ENCODE measurements around the gene STARD3.
"Not testable (repeated sequence)": the region's sequence is repeated elsewhere in the genome, so short reads cannot be mapped to it uniquely, and the experiment has no call there.

The STARD3 gene

GRCh38 chr17:39706921-39707337, 70.0 kb downstream of the STARD3 start:
- no peaks in the 10 kb centered on the region for H3K36me3 ChIP-seq (ENCODE audit: control insufficient read depth in 4 of 4, insufficient read depth in 4 of 4, low read length in 3 of 4)
- H3K27me3 ChIP-seq (replicated peaks in 2 of 5; ENCODE audit: control insufficient read depth in 4 of 5, insufficient read depth in 5 of 5, low read length in 4 of 5) = peaks cover 0 to 7% (median 2%) of the 10 kb centered on the region in 5 experiments
- no peak for DNase-seq
- ChIA-PET CTCF (no interaction called here), POLR2A (no interaction called here)
- 79% methylated on average over 6 of the region's 7 CpGs for WGBS (ENCODE audit: insufficient coverage)
- H3K9me3 ChIP-seq (ENCODE audit: control extremely low read depth in 1 of 5, control insufficient read depth in 4 of 5, insufficient read depth in 2 of 5, low read depth in 1 of 5, low read length in 4 of 5) = no peaks in the 10 kb centered on the region
- no peak overlapping the region for H3K4me3 ChIP-seq (ENCODE audit: control insufficient read depth in 1 of 7, extremely low read depth in 1 of 7, insufficient read depth in 4 of 7, low read depth in 2 of 7, low read length in 6 of 7)
- peaks cover 0 to 5% (median 0%) of the 10 kb centered on the region in 4 experiments for H3K4me1 ChIP-seq (ENCODE audit: control extremely low read depth in 1 of 4, control insufficient read depth in 4 of 4, insufficient read depth in 4 of 4, low read length in 3 of 4)
- H3K27ac ChIP-seq (ENCODE audit: insufficient read depth in 1 of 2, low read depth in 1 of 2, low read length in 2 of 2, poor library complexity in 1 of 2, severe bottlenecking in 2 of 2) = no peak overlapping the region

GRCh38 chr17:39709319-39709997, 72.5 kb downstream of the STARD3 start:
- Histone ChIP-seq H3K27ac (ENCODE audit: insufficient read depth in 1 of 2, low read depth in 1 of 2, low read length in 2 of 2, poor library complexity in 1 of 2, severe bottlenecking in 2 of 2) (no peak overlapping the region), H3K4me3 (ENCODE audit: control insufficient read depth in 1 of 7, extremely low read depth in 1 of 7, insufficient read depth in 4 of 7, low read depth in 2 of 7, low read length in 6 of 7) (no peak overlapping the region), H3K4me1 (ENCODE audit: control extremely low read depth in 1 of 4, control insufficient read depth in 4 of 4, insufficient read depth in 4 of 4, low read length in 3 of 4) (peaks cover 0 to 5% (median 0%) of the 10 kb centered on the region in 4 experiments), H3K27me3 (replicated peaks in 2 of 5; ENCODE audit: control insufficient read depth in 4 of 5, insufficient read depth in 5 of 5, low read length in 4 of 5) (no peaks in the 10 kb centered on the region), H3K9me3 (ENCODE audit: control extremely low read depth in 1 of 5, control insufficient read depth in 4 of 5, insufficient read depth in 2 of 5, low read depth in 1 of 5, low read length in 4 of 5) (no peaks in the 10 kb centered on the region), H3K36me3 (ENCODE audit: control insufficient read depth in 4 of 4, insufficient read depth in 4 of 4, low read length in 3 of 4) (no peaks in the 10 kb centered on the region)
- ChIA-PET POLR2A (no interaction called here), CTCF (interaction anchor here (0.9 kb wide), 1 partner anchor 87 kb away, joined by 4 read pairs; no protein-coding TSS in a partner anchor)
- no peak for DNase-seq
- WGBS (ENCODE audit: insufficient coverage) = 94% methylated on average over 9 of the region's 14 CpGs

DNA sequence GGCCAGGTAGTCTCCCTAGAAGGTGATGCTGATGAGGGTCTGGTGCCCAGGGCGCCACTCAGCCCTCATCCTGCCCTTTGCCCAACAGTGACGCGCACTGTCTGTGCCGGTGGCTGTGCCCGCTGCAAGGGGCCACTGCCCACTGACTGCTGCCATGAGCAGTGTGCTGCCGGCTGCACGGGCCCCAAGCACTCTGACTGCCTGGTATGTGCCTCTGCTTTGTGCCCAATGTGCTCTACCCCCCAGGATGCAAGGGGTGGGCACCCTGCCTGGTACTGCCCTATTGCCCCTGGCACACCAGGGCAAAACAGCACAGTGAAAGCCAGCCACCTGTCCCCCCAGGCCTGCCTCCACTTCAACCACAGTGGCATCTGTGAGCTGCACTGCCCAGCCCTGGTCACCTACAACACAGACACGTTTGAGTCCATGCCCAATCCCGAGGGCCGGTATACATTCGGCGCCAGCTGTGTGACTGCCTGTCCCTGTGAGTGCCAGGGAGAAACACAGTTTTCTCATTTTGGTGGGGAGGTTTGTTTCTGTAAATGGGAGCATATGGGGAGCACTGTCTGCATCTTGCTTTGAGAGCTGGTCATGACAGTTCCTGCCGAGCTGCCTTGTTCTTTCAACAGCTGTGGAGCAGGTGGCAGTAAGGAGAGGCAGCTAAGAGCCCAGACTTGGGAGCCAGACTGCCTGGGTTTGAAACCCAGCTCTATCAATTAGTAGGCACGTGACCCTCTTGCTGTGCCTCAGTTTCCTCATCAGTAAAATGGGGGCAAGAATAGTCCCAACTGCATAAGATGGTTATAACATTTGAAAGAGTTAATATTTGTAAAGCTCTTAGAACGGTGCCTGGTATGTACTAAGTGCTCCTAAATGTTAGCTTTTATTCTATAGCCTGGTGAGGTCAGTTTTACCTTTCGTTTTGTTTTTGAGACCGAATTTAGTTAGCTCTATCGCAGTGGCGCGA, 73.3 kb downstream of the STARD3 start:
- no peak overlapping the region for H3K4me3 ChIP-seq (ENCODE audit: control insufficient read depth in 1 of 7, extremely low read depth in 1 of 7, insufficient read depth in 4 of 7, low read depth in 2 of 7, low read length in 6 of 7)
- WGBS (ENCODE audit: insufficient coverage) = 97% methylated on average over 19 of the region's 20 CpGs

GRCh38 chr17:39711071-39711470, 74.1 kb downstream of the STARD3 start:
- H3K4me3 ChIP-seq (ENCODE audit: control insufficient read depth in 1 of 7, extremely low read depth in 1 of 7, insufficient read depth in 4 of 7, low read depth in 2 of 7, low read length in 6 of 7); H3K27me3 ChIP-seq (replicated peaks in 2 of 5; ENCODE audit: control insufficient read depth in 4 of 5, insufficient read depth in 5 of 5, low read length in 4 of 5); DNase-seq; H3K27ac ChIP-seq (ENCODE audit: insufficient read depth in 1 of 2, low read depth in 1 of 2, low read length in 2 of 2, poor library complexity in 1 of 2, severe bottlenecking in 2 of 2); H3K4me1 ChIP-seq (ENCODE audit: control extremely low read depth in 1 of 4, control insufficient read depth in 4 of 4, insufficient read depth in 4 of 4, low read length in 3 of 4); H3K36me3 ChIP-seq (ENCODE audit: control insufficient read depth in 4 of 4, insufficient read depth in 4 of 4, low read length in 3 of 4); H3K9me3 ChIP-seq (ENCODE audit: control extremely low read depth in 1 of 5, control insufficient read depth in 4 of 5, insufficient read depth in 2 of 5, low read depth in 1 of 5, low read length in 4 of 5): not testable (repeated sequence)
- CTCF ChIA-PET = interaction anchor here (0.8 to 1.1 kb wide), 2 partner anchors 9 to 19 kb away, joined by 3 to 4 read pairs; partner anchors contain the start of gene MIEN1
- POLR2A ChIA-PET = interaction anchor here (0.6 kb wide), 1 partner anchor 26 kb away, joined by 5 read pairs; no protein-coding TSS in a partner anchor
- over 99% methylated on average over 10 of the region's 11 CpGs for WGBS (ENCODE audit: insufficient coverage)

More for the DNA sequence above, 73.3 kb downstream of the STARD3 start:
- ChIA-PET POLR2A (interaction anchor here (0.6 kb wide), 1 partner anchor 27 kb away, joined by 5 read pairs; no protein-coding TSS in a partner anchor), CTCF (interaction anchor here (0.8 to 1.1 kb wide), 2 partner anchors 10 to 20 kb away, joined by 3 to 4 read pairs; partner anchors contain the start of gene MIEN1)
- Histone ChIP-seq H3K27ac (ENCODE audit: insufficient read depth in 1 of 2, low read depth in 1 of 2, low read length in 2 of 2, poor library complexity in 1 of 2, severe bottlenecking in 2 of 2) (no peak overlapping the region), H3K4me1 (ENCODE audit: control extremely low read depth in 1 of 4, control insufficient read depth in 4 of 4, insufficient read depth in 4 of 4, low read length in 3 of 4) (peaks cover 0 to 5% (median 0%) of the 10 kb centered on the region in 4 experiments), H3K36me3 (ENCODE audit: control insufficient read depth in 4 of 4, insufficient read depth in 4 of 4, low read length in 3 of 4) (no peaks in the 10 kb centered on the region), H3K9me3 (ENCODE audit: control extremely low read depth in 1 of 5, control insufficient read depth in 4 of 5, insufficient read depth in 2 of 5, low read depth in 1 of 5, low read length in 4 of 5) (no peaks in the 10 kb centered on the region), H3K27me3 (replicated peaks in 2 of 5; ENCODE audit: control insufficient read depth in 4 of 5, insufficient read depth in 5 of 5, low read length in 4 of 5) (no peaks in the 10 kb centered on the region)
- no peak for DNase-seq

- no peak overlapping the region for H3K27ac ChIP-seq (ENCODE audit: insufficient read depth in 1 of 2, low read depth in 1 of 2, low read length in 2 of 2, poor library complexity in 1 of 2, severe bottlenecking in 2 of 2)
- no peaks in the 10 kb centered on the region for H3K9me3 ChIP-seq (ENCODE audit: control extremely low read depth in 1 of 5, control insufficient read depth in 4 of 5, insufficient read depth in 2 of 5, low read depth in 1 of 5, low read length in 4 of 5)
- POLR2A ChIA-PET = no interaction called here
- CTCF ChIA-PET = interaction anchor here (0.7 kb wide), 1 partner anchor 12 kb away, joined by 3 read pairs; no protein-coding TSS in a partner anchor
- no peak for DNase-seq
- whole genome bisulfite sequencing (ENCODE audit: insufficient coverage) = 97% methylated on average over 7 of the region's 10 CpGs
- no peaks in the 10 kb centered on the region for H3K36me3 ChIP-seq (ENCODE audit: control insufficient read depth in 4 of 4, insufficient read depth in 4 of 4, low read length in 3 of 4)
- H3K4me1 ChIP-seq (ENCODE audit: control extremely low read depth in 1 of 4, control insufficient read depth in 4 of 4, insufficient read depth in 4 of 4, low read length in 3 of 4) = peaks cover 0 to 5% (median 0%) of the 10 kb centered on the region in 4 experiments
- H3K27me3 ChIP-seq (replicated peaks in 2 of 5; ENCODE audit: control insufficient read depth in 4 of 5, insufficient read depth in 5 of 5, low read length in 4 of 5) = no peaks in the 10 kb centered on the region
- no peak overlapping the region for H3K4me3 ChIP-seq (ENCODE audit: control insufficient read depth in 1 of 7, extremely low read depth in 1 of 7, insufficient read depth in 4 of 7, low read depth in 2 of 7, low read length in 6 of 7)
Measured at GRCh38 chr17:39711851-39712250, 74.9 kb downstream of the STARD3 start.
